ENCODE data around the gene IGF2BP1.

- TF ChIP-seq, protein P1, sequence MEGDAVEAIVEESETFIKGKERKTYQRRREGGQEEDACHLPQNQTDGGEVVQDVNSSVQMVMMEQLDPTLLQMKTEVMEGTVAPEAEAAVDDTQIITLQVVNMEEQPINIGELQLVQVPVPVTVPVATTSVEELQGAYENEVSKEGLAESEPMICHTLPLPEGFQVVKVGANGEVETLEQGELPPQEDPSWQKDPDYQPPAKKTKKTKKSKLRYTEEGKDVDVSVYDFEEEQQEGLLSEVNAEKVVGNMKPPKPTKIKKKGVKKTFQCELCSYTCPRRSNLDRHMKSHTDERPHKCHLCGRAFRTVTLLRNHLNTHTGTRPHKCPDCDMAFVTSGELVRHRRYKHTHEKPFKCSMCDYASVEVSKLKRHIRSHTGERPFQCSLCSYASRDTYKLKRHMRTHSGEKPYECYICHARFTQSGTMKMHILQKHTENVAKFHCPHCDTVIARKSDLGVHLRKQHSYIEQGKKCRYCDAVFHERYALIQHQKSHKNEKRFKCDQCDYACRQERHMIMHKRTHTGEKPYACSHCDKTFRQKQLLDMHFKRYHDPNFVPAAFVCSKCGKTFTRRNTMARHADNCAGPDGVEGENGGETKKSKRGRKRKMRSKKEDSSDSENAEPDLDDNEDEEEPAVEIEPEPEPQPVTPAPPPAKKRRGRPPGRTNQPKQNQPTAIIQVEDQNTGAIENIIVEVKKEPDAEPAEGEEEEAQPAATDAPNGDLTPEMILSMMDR (IDR thresholded peaks at IDR 0.05; ENCODE audit: low read depth, low read length) = no peak
- no peak for TF ChIP-seq POLR2A (IDR thresholded peaks at IDR 0.05; ENCODE audit: extremely low read depth, insufficient read length)
- TF ChIP-seq MYC (IDR thresholded peaks at IDR 0.05; ENCODE audit: low read depth, low read length) = no peak
These were observed 89.5 kb downstream of the IGF2BP1 start for GRCh38 chr17:49086649-49087048.

Measured in NB4 (cell line).